ENCODE data around the gene PLIN1.

The PLIN1 gene

DNA sequence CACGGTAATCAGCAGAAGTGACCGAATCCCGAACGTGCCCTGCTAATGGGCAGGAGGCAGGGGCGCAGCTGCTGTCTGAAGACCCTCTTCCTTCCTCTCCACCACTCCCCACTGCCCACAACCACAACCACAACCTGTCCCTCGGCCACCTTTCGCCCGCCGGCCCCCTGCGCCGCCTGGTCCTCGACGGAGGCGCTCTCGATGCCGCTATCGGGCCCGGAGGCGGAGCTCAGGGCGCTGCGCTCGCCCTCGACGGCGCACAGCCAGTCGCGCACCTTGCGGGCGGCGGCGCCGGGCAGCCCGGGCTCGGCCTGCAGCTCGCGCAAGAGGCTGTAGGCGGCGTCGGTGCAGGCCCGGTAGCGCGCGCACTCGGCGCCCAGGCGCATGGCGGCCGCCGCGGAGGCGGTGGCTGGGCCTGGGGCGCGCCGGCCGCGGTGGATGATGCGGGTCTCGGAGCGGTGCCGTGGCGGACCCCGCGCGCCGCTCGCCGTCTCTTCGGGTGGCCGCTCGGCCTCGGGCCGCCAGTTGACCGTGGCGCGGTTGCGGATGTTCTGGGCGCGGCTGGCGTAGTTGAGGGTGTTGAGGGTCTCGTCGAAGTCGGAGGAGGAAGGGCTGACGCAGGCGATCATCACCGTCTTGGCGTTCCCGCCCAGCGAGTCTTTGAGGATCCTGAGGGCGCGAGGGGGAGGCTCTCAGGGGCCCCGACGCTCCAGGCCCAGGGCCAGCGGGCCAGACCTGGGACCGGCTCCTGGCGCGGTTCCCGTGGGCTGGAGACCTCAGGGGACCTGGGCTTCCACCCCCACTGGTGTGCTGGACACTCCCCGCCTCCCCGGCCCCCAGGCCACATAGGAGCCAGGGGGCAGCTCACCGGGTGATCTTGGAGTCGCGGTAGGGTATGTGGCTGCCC lies 30.8 kb downstream of the PLIN1 start:
- ChIA-PET POLR2A (interaction anchor here (0.9 kb wide), 1 partner anchor 102 kb away, joined by 3 read pairs; no protein-coding TSS in a partner anchor), CTCF (interaction anchor here (0.6 to 3.3 kb wide), 18 partner anchors 8 to 439 kb away, joined by 3 to 36 read pairs (median 4); partner anchors contain the start of gene MESP1)
- no peak overlapping the region for H3K4me3 ChIP-seq (ENCODE audit: low read depth, low read length)
- no peaks in the 10 kb centered on the region for H3K9me3 ChIP-seq (ENCODE audit: control insufficient read depth, insufficient read depth, low read depth, low read length)
- peaks cover 27 to 81% of the 10 kb centered on the region in 2 experiments for H3K36me3 ChIP-seq (ENCODE audit: control insufficient read depth in 2 of 2, insufficient read depth in 1 of 2, low read length in 2 of 2)
- TF ChIP-seq PRDM2 (tag by site-specific recombination; IDR thresholded peaks at IDR 0.05; ENCODE audit: borderline replicate concordance) = no peak
- no peak for TF ChIP-seq ZNF501 (tag by site-specific recombination; IDR thresholded peaks at IDR 0.05)
- TF ChIP-seq ZNF394 (tag by site-specific recombination; IDR thresholded peaks at IDR 0.05; ENCODE audit: borderline replicate concordance) = no peak
- TF ChIP-seq, protein P1, sequence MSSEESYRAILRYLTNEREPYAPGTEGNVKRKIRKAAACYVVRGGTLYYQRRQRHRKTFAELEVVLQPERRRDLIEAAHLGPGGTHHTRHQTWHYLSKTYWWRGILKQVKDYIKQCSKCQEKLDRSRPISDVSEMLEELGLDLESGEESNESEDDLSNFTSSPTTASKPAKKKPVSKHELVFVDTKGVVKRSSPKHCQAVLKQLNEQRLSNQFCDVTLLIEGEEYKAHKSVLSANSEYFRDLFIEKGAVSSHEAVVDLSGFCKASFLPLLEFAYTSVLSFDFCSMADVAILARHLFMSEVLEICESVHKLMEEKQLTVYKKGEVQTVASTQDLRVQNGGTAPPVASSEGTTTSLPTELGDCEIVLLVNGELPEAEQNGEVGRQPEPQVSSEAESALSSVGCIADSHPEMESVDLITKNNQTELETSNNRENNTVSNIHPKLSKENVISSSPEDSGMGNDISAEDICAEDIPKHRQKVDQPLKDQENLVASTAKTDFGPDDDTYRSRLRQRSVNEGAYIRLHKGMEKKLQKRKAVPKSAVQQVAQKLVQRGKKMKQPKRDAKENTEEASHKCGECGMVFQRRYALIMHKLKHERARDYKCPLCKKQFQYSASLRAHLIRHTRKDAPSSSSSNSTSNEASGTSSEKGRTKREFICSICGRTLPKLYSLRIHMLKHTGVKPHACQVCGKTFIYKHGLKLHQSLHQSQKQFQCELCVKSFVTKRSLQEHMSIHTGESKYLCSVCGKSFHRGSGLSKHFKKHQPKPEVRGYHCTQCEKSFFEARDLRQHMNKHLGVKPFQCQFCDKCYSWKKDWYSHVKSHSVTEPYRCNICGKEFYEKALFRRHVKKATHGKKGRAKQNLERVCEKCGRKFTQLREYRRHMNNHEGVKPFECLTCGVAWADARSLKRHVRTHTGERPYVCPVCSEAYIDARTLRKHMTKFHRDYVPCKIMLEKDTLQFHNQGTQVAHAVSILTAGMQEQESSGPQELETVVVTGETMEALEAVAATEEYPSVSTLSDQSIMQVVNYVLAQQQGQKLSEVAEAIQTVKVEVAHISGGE (tag by site-specific recombination; conservative IDR thresholded peaks at IDR 0.05; ENCODE audit: low read depth) = no peak
- TF ChIP-seq ZNF473 (tag by site-specific recombination; IDR thresholded peaks at IDR 0.05) = no peak
- no peak for TF ChIP-seq ZFHX2 (tag by site-specific recombination; conservative IDR thresholded peaks at IDR 0.05)
- no peak for TF ChIP-seq HOXD13 (CRISPR knock-in tag; IDR thresholded peaks at IDR 0.05; ENCODE audit: borderline replicate concordance)
- TF ChIP-seq ZNF404 (tag by site-specific recombination; IDR thresholded peaks at IDR 0.05) = no peak
- TF ChIP-seq ZNF341 (tag by site-specific recombination; IDR thresholded peaks at IDR 0.05; ENCODE audit: low read depth) = no peak
- TF ChIP-seq KLF16 (tag by site-specific recombination; IDR thresholded peaks at IDR 0.05) = no peak
- TF ChIP-seq ZSCAN5A (tag by site-specific recombination; IDR thresholded peaks at IDR 0.05) = no peak
- no peak for TF ChIP-seq ZNF133 (tag by site-specific recombination; IDR thresholded peaks at IDR 0.05)
- no peak for TF ChIP-seq ZNF26 (tag by site-specific recombination; IDR thresholded peaks at IDR 0.05)
- no peak for TF ChIP-seq ZNF24 (tag by site-specific recombination; IDR thresholded peaks at IDR 0.05)
- TF ChIP-seq YY2 (tag by site-specific recombination; IDR thresholded peaks at IDR 0.05) = no peak
- TF ChIP-seq ZNF48 (tag by site-specific recombination; IDR thresholded peaks at IDR 0.05) = no peak
- TF ChIP-seq ZNF211 (tag by site-specific recombination; IDR thresholded peaks at IDR 0.05; ENCODE audit: low read depth) = no peak
- no peak for TF ChIP-seq ZNF521 (tag by site-specific recombination; IDR thresholded peaks at IDR 0.05)
- TF ChIP-seq PRDM6 (tag by site-specific recombination; IDR thresholded peaks at IDR 0.05) = no peak
- H3K4me1 ChIP-seq (ENCODE audit: control insufficient read depth, insufficient read depth, low read length) = no peaks in the 10 kb centered on the region
- no peak overlapping the region for H3K27ac ChIP-seq (ENCODE audit: extremely low read depth, low read depth, low read length)
